Measurements from ENCODE around the gene TTC28. TPM values are rescaled to one million over a fixed set of nuclear protein-coding genes. Genes with fewer than 3 reads are reported as not detected.

TTC28 gene
- total and polyA plus RNA-seq, 10 of the 15 experiments (the other 5 are each of a cell fraction or from before 2014, with no cell fraction given) = 0.15 to 8.4 (median 1.4) TPM

DNA sequence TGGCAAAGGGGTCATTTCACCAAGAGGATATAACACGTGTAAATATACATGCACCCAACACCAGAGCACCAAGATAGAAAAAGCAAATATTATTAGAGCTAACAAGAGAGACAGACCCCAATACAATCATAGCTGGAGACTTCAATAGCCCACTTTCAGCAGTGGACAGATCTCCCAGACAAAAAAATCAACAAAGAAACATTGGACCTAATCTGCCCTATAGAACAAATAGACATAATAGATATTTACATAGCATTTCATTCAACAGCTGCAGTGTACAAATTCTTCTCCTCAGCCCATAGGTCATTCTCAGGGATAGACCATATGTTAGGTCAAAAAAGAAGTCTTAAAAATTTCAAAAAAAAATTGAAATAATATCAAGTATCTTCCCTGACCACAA lies 312.8 kb downstream of the TTC28 start:
- H3K79me2 ChIP-seq (ENCODE audit: control insufficient read depth, insufficient read depth, low read length) = no peaks in the 10 kb centered on the region
- no peaks in the 10 kb centered on the region for H3K36me3 ChIP-seq (ENCODE audit: control insufficient read depth in 2 of 2, insufficient read depth in 2 of 2, low read length in 1 of 2)
- no peaks in the 10 kb centered on the region for H3K27me3 ChIP-seq (replicated peaks in 1 of 2; ENCODE audit: control insufficient read depth in 2 of 2, insufficient read depth in 2 of 2, low read length in 1 of 2)
- H3K9ac ChIP-seq (ENCODE audit: control insufficient read depth, insufficient read depth, low read length) = no peak overlapping the region
- in situ Hi-C loops (cut with MboI) = no loop called here
- ChIA-PET SMC1A (ENCODE audit: uncharacterized antibody, unreplicated experiment) (no interaction called here), POLR2A (no interaction called here), CTCF (no interaction called here), RAD21 (ENCODE audit: unreplicated experiment) (no interaction called here)
- H3K9me3 ChIP-seq (replicated peaks; ENCODE audit: control insufficient read depth, insufficient read depth, low read length) = no peaks in the 10 kb centered on the region; the same call in 2 of the 3 replicates
- H3K4me1 ChIP-seq (ENCODE audit: control insufficient read depth, insufficient read depth, low read length) = no peaks in the 10 kb centered on the region
- no peak overlapping the region for H3K27ac ChIP-seq (ENCODE audit: control insufficient read depth, insufficient read depth)
- intact Hi-C loops (cut with micrococcal nuclease; ENCODE audit: unreplicated experiment) = no loop called here
- H3K4me2 ChIP-seq (ENCODE audit: control insufficient read depth, insufficient read depth) = no peak overlapping the region
- FAIRE-seq (no peak), ATAC-seq (no peak), DNase-seq (ENCODE audit: low read depth, low spot score) (no peak)
- no peaks in the 10 kb centered on the region for H4K20me1 ChIP-seq (ENCODE audit: control insufficient read depth, insufficient read depth)
- TF ChIP-seq ZBED1 (IDR thresholded peaks at IDR 0.05; ENCODE audit: borderline replicate concordance) (no peak), MXI1 (IDR thresholded peaks at IDR 0.05; ENCODE audit: low read depth, low read length) (no peak), SIN3A (IDR thresholded peaks at IDR 0.05; ENCODE audit: low read depth, low read length) (no peak), GATAD2B (conservative IDR thresholded peaks at IDR 0.05; ENCODE audit: low read depth) (no peak), RBBP5 (conservative IDR thresholded peaks at IDR 0.05) (no peak), PAX5 (IDR thresholded peaks at IDR 0.05; ENCODE audit: borderline replicate concordance, low read depth, low read length) (no peak), FOXM1 (IDR thresholded peaks at IDR 0.05; ENCODE audit: low read depth, low read length) (no peak), CREM (IDR thresholded peaks at IDR 0.05; ENCODE audit: low read depth) (no peak), ZNF274 (IDR thresholded peaks at IDR 0.05; ENCODE audit: insufficient read depth, insufficient read length) (no peak)
- TF ChIP-seq, protein P1, sequence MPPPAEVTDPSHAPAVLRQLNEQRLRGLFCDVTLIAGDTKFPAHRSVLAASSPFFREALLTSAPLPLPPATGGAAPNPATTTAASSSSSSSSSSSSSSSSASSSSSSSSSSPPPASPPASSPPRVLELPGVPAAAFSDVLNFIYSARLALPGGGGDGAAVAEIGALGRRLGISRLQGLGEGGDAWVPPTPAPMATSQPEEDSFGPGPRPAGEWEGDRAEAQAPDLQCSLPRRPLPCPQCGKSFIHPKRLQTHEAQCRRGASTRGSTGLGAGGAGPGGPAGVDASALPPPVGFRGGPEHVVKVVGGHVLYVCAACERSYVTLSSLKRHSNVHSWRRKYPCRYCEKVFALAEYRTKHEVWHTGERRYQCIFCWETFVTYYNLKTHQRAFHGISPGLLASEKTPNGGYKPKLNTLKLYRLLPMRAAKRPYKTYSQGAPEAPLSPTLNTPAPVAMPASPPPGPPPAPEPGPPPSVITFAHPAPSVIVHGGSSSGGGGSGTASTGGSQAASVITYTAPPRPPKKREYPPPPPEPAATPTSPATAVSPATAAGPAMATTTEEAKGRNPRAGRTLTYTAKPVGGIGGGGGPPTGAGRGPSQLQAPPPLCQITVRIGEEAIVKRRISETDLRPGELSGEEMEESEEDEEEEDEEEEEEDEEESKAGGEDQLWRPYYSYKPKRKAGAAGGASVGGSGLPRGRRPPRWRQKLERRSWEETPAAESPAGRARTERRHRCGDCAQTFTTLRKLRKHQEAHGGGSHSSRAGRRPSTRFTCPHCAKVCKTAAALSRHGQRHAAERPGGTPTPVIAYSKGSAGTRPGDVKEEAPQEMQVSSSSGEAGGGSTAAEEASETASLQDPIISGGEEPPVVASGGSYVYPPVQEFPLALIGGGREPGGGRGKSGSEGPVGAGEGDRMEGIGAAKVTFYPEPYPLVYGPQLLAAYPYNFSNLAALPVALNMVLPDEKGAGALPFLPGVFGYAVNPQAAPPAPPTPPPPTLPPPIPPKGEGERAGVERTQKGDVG (CRISPR knock-in tag; IDR thresholded peaks at IDR 0.05) = no peak
- TF ChIP-seq, protein P2, sequence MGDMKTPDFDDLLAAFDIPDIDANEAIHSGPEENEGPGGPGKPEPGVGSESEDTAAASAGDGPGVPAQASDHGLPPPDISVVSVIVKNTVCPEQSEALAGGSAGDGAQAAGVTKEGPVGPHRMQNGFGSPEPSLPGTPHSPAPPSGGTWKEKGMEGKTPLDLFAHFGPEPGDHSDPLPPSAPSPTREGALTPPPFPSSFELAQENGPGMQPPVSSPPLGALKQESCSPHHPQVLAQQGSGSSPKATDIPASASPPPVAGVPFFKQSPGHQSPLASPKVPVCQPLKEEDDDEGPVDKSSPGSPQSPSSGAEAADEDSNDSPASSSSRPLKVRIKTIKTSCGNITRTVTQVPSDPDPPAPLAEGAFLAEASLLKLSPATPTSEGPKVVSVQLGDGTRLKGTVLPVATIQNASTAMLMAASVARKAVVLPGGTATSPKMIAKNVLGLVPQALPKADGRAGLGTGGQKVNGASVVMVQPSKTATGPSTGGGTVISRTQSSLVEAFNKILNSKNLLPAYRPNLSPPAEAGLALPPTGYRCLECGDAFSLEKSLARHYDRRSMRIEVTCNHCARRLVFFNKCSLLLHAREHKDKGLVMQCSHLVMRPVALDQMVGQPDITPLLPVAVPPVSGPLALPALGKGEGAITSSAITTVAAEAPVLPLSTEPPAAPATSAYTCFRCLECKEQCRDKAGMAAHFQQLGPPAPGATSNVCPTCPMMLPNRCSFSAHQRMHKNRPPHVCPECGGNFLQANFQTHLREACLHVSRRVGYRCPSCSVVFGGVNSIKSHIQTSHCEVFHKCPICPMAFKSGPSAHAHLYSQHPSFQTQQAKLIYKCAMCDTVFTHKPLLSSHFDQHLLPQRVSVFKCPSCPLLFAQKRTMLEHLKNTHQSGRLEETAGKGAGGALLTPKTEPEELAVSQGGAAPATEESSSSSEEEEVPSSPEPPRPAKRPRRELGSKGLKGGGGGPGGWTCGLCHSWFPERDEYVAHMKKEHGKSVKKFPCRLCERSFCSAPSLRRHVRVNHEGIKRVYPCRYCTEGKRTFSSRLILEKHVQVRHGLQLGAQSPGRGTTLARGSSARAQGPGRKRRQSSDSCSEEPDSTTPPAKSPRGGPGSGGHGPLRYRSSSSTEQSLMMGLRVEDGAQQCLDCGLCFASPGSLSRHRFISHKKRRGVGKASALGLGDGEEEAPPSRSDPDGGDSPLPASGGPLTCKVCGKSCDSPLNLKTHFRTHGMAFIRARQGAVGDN (IDR thresholded peaks at IDR 0.05) = no peak
- TF ChIP-seq, protein P3, sequence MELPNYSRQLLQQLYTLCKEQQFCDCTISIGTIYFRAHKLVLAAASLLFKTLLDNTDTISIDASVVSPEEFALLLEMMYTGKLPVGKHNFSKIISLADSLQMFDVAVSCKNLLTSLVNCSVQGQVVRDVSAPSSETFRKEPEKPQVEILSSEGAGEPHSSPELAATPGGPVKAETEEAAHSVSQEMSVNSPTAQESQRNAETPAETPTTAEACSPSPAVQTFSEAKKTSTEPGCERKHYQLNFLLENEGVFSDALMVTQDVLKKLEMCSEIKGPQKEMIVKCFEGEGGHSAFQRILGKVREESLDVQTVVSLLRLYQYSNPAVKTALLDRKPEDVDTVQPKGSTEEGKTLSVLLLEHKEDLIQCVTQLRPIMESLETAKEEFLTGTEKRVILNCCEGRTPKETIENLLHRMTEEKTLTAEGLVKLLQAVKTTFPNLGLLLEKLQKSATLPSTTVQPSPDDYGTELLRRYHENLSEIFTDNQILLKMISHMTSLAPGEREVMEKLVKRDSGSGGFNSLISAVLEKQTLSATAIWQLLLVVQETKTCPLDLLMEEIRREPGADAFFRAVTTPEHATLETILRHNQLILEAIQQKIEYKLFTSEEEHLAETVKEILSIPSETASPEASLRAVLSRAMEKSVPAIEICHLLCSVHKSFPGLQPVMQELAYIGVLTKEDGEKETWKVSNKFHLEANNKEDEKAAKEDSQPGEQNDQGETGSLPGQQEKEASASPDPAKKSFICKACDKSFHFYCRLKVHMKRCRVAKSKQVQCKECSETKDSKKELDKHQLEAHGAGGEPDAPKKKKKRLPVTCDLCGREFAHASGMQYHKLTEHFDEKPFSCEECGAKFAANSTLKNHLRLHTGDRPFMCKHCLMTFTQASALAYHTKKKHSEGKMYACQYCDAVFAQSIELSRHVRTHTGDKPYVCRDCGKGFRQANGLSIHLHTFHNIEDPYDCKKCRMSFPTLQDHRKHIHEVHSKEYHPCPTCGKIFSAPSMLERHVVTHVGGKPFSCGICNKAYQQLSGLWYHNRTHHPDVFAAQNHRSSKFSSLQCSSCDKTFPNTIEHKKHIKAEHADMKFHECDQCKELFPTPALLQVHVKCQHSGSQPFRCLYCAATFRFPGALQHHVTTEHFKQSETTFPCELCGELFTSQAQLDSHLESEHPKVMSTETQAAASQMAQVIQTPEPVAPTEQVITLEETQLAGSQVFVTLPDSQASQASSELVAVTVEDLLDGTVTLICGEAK (IDR thresholded peaks at IDR 0.05; ENCODE audit: borderline replicate concordance) = no peak
- TF ChIP-seq, protein P4, sequence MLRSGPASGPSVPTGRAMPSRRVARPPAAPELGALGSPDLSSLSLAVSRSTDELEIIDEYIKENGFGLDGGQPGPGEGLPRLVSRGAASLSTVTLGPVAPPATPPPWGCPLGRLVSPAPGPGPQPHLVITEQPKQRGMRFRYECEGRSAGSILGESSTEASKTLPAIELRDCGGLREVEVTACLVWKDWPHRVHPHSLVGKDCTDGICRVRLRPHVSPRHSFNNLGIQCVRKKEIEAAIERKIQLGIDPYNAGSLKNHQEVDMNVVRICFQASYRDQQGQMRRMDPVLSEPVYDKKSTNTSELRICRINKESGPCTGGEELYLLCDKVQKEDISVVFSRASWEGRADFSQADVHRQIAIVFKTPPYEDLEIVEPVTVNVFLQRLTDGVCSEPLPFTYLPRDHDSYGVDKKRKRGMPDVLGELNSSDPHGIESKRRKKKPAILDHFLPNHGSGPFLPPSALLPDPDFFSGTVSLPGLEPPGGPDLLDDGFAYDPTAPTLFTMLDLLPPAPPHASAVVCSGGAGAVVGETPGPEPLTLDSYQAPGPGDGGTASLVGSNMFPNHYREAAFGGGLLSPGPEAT (IDR thresholded peaks at IDR 0.05; ENCODE audit: low read depth) = no peak
- 43% methylated on average over 1 of the region's 1 CpG for WGBS (ENCODE audit: insufficient coverage, insufficient replicate concordance, low lambda C conversion rate, missing lambda C conversion rate)
- BruUV-seq (replicated peaks) = no TSS peak
- no peak overlapping the region for H2AFZ ChIP-seq (ENCODE audit: control insufficient read depth, low read depth, low read length)
- H3K4me3 ChIP-seq = no peak overlapping the region

Data from GM12878 (cell line).